ENCODE results near the gene COBL.

DNA sequence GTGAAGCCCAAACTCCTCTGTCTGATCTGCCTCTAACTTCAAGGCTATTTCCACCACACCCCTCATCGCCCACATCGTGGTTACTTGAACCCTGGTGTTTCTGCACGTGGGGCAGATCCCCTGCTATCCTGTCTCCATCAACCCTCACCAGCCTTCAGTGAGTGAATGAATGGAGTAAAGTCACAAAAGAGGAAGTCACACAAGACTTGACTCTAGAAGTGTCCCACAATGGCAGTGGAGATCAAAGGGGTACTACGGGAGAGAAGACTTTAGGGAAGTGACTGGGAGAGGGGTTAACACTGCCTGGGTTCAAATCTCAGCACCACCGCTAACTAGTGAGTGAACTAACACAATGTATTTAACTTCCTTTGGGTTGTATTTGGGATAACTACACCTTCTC, 85.9 kb downstream of the COBL start:
- TF ChIP-seq EZH2phosphoT487 (IDR thresholded peaks at IDR 0.05; ENCODE audit: borderline replicate concordance, low read length) = no peak
- TF ChIP-seq, protein P1, sequence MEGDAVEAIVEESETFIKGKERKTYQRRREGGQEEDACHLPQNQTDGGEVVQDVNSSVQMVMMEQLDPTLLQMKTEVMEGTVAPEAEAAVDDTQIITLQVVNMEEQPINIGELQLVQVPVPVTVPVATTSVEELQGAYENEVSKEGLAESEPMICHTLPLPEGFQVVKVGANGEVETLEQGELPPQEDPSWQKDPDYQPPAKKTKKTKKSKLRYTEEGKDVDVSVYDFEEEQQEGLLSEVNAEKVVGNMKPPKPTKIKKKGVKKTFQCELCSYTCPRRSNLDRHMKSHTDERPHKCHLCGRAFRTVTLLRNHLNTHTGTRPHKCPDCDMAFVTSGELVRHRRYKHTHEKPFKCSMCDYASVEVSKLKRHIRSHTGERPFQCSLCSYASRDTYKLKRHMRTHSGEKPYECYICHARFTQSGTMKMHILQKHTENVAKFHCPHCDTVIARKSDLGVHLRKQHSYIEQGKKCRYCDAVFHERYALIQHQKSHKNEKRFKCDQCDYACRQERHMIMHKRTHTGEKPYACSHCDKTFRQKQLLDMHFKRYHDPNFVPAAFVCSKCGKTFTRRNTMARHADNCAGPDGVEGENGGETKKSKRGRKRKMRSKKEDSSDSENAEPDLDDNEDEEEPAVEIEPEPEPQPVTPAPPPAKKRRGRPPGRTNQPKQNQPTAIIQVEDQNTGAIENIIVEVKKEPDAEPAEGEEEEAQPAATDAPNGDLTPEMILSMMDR (IDR thresholded peaks at IDR 0.05; ENCODE audit: low read depth, low read length, poor library complexity, severe bottlenecking) = no peak
